Measurements from ENCODE around the gene MLX. TPM values are rescaled to one million over a fixed set of nuclear protein-coding genes. Genes with fewer than 3 reads are reported as not detected.

The MLX gene
- total RNA-seq, 1 experiment from 2014 or later, result 33.7 TPM

- Histone ChIP-seq H3K9me3 (ENCODE audit: low read depth, low read length, poor library complexity, severe bottlenecking) (no peaks in the 10 kb centered on the region), H3K4me1 (ENCODE audit: insufficient read depth, low read length, poor library complexity, severe bottlenecking) (peaks cover 10% of the 10 kb centered on the region), H3K36me3 (ENCODE audit: insufficient read depth, low read length, poor library complexity, severe bottlenecking) (peaks cover 13% of the 10 kb centered on the region), H3K27me3 (replicated peaks; ENCODE audit: insufficient read depth, low read depth, low read length, poor library complexity) (no peaks in the 10 kb centered on the region), H3K27ac (ENCODE audit: low read depth, low read length, poor library complexity, severe bottlenecking) (peak overlapping the region; percentile 85), H3K4me3 (ENCODE audit: low read depth, low read length, poor library complexity, severe bottlenecking) (peak overlapping the region; percentile 83)
- DNase-seq (ENCODE audit: low spot score), result peak; percentile 17
- BruUV-seq (replicated peaks), result TSS peak; percentile 60
- no peak for TF ChIP-seq CTCF (conservative IDR thresholded peaks at IDR 0.05; ENCODE audit: low read depth, low read length)
- TF ChIP-seq EZH2 (IDR thresholded peaks at IDR 0.05; ENCODE audit: borderline replicate concordance, low read depth, low read length, poor library complexity, severe bottlenecking), result no peak
- CTCF ChIA-PET, result no interaction called here
- POLR2A ChIA-PET (ENCODE audit: low non-redundant PET), result no interaction called here
- intact Hi-C loops (cut with micrococcal nuclease; ENCODE audit: unreplicated experiment), result no loop called here
Measured at GRCh38 chr17:42562388-42563142, 4.3 kb upstream of the MLX start.

GRCh38 chr17:42563143-42563509 is 3.8 kb upstream of the MLX start:
- ChIA-PET CTCF (no interaction called here), POLR2A (ENCODE audit: low non-redundant PET) (no interaction called here)
- intact Hi-C loops (cut with micrococcal nuclease; ENCODE audit: unreplicated experiment), result no loop called here
- Histone ChIP-seq H3K27me3 (replicated peaks; ENCODE audit: insufficient read depth, low read depth, low read length, poor library complexity) (no peaks in the 10 kb centered on the region), H3K4me1 (ENCODE audit: insufficient read depth, low read length, poor library complexity, severe bottlenecking) (peaks cover 10% of the 10 kb centered on the region), H3K27ac (ENCODE audit: low read depth, low read length, poor library complexity, severe bottlenecking) (peak overlapping the region; percentile 85), H3K36me3 (ENCODE audit: insufficient read depth, low read length, poor library complexity, severe bottlenecking) (peaks cover 13% of the 10 kb centered on the region), H3K4me3 (ENCODE audit: low read depth, low read length, poor library complexity, severe bottlenecking) (peak overlapping the region; percentile 83), H3K9me3 (ENCODE audit: low read depth, low read length, poor library complexity, severe bottlenecking) (no peaks in the 10 kb centered on the region)
- TF ChIP-seq CTCF (conservative IDR thresholded peaks at IDR 0.05; ENCODE audit: low read depth, low read length) (no peak), EZH2 (IDR thresholded peaks at IDR 0.05; ENCODE audit: borderline replicate concordance, low read depth, low read length, poor library complexity, severe bottlenecking) (no peak)
- no peak for DNase-seq (ENCODE audit: low spot score)
- BruUV-seq (replicated peaks), result no TSS peak

- no peak for TF ChIP-seq EZH2 (IDR thresholded peaks at IDR 0.05; ENCODE audit: borderline replicate concordance, low read depth, low read length, poor library complexity, severe bottlenecking)
- Histone ChIP-seq H3K27me3 (replicated peaks; ENCODE audit: insufficient read depth, low read depth, low read length, poor library complexity) (no peaks in the 10 kb centered on the region), H3K36me3 (ENCODE audit: insufficient read depth, low read length, poor library complexity, severe bottlenecking) (peaks cover 15% of the 10 kb centered on the region), H3K27ac (ENCODE audit: low read depth, low read length, poor library complexity, severe bottlenecking) (no peak overlapping the region), H3K4me1 (ENCODE audit: insufficient read depth, low read length, poor library complexity, severe bottlenecking) (peaks cover 10% of the 10 kb centered on the region), H3K4me3 (ENCODE audit: low read depth, low read length, poor library complexity, severe bottlenecking) (peak overlapping the region; percentile 83), H3K9me3 (ENCODE audit: low read depth, low read length, poor library complexity, severe bottlenecking) (no peaks in the 10 kb centered on the region)
- CTCF ChIA-PET, result no interaction called here
- intact Hi-C loops (cut with micrococcal nuclease; ENCODE audit: unreplicated experiment), result no loop called here
- BruUV-seq (replicated peaks), result no TSS peak
- POLR2A ChIA-PET (ENCODE audit: low non-redundant PET), result no interaction called here
- peak; percentile 23 for DNase-seq (ENCODE audit: low spot score)
Measured at GRCh38 chr17:42563543-42563942, 3.4 kb upstream of the MLX start.

- ChIA-PET CTCF (no interaction called here), POLR2A (ENCODE audit: low non-redundant PET) (no interaction called here)
- Histone ChIP-seq H3K4me1 (ENCODE audit: insufficient read depth, low read length, poor library complexity, severe bottlenecking) (peaks cover 10% of the 10 kb centered on the region), H3K27ac (ENCODE audit: low read depth, low read length, poor library complexity, severe bottlenecking) (no peak overlapping the region), H3K4me3 (ENCODE audit: low read depth, low read length, poor library complexity, severe bottlenecking) (no peak overlapping the region), H3K27me3 (replicated peaks; ENCODE audit: insufficient read depth, low read depth, low read length, poor library complexity) (no peaks in the 10 kb centered on the region), H3K9me3 (ENCODE audit: low read depth, low read length, poor library complexity, severe bottlenecking) (no peaks in the 10 kb centered on the region), H3K36me3 (ENCODE audit: insufficient read depth, low read length, poor library complexity, severe bottlenecking) (peaks cover 18% of the 10 kb centered on the region)
- DNase-seq (ENCODE audit: low spot score), result no peak
- TF ChIP-seq EZH2 (IDR thresholded peaks at IDR 0.05; ENCODE audit: borderline replicate concordance, low read depth, low read length, poor library complexity, severe bottlenecking) (no peak), CTCF (conservative IDR thresholded peaks at IDR 0.05; ENCODE audit: low read depth, low read length) (no peak)
- intact Hi-C loops (cut with micrococcal nuclease; ENCODE audit: unreplicated experiment), result no loop called here
- BruUV-seq (replicated peaks), result no TSS peak
Measured at GRCh38 chr17:42563950-42564349, 3.0 kb upstream of the MLX start.
